HepG2 (cell line): ENCODE measurements around the gene PSMD5. TPM values are rescaled to one million over a fixed set of nuclear protein-coding genes. Genes with fewer than 3 reads are reported as not detected.
A peak's percentile ranks its signal among the peaks of the same experiment; 100 is the strongest.

ENCODE experiments used
- ARID5B ChIP-seq: IDR thresholded peaks from 2 replicates; pipeline ENCODE4 v1.4.0; 2020; ENCODE audit warnings: mild to moderate bottlenecking, missing genetic modification reagents
- ATAD3A ChIP-seq: sonication (generic); formaldehyde crosslinking; IDR thresholded peaks from 2 replicates; pipeline ENCODE4 v1.4.0; 2020; ENCODE audit warnings: missing genetic modification reagents
- CENPBD1 ChIP-seq: sonication (generic); formaldehyde crosslinking; IDR thresholded peaks from 2 replicates; pipeline ENCODE4 v1.8.0; 2022; ENCODE audit warnings: missing genetic modification reagents, low read depth, mild to moderate bottlenecking, borderline replicate concordance
- ISL2 ChIP-seq: sonication (generic); formaldehyde crosslinking; IDR thresholded peaks from 2 replicates; pipeline ENCODE4 v1.5.0; 2020; ENCODE audit warnings: missing genetic modification reagents
- KMT2B ChIP-seq: IDR thresholded peaks from 2 replicates; pipeline ENCODE4 v1.6.1; 2016; ENCODE audit warnings: missing genetic modification reagents, missing compliant biosample characterization
- NAIF1 ChIP-seq: sonication (generic); formaldehyde crosslinking; IDR thresholded peaks from 2 replicates; pipeline ENCODE4 v1.5.0; 2020; ENCODE audit warnings: mild to moderate bottlenecking, missing genetic modification reagents, borderline replicate concordance
- NPAS2 ChIP-seq: sonication (generic); formaldehyde crosslinking; IDR thresholded peaks from 2 replicates; pipeline ENCODE4 v1.8.0; 2022; ENCODE audit warnings: mild to moderate bottlenecking, missing genetic modification reagents, borderline replicate concordance
- SATB2 ChIP-seq: sonication (generic); formaldehyde crosslinking; IDR thresholded peaks from 2 replicates; pipeline ENCODE4 v1.5.0; 2020; ENCODE audit warnings: missing genetic modification reagents
- SMARCE1 ChIP-seq: fragments of 450-650 bp; IDR thresholded peaks from 2 replicates; pipeline ENCODE4 v1.6.1; 2017; ENCODE audit warnings: borderline replicate concordance
- TCF12 ChIP-seq, 2 experiments: fragments of 450-650 bp in 1 of 2; sonication (generic) in 1 of 2; formaldehyde crosslinking in 1 of 2; IDR thresholded peaks; 2 replicates each; pipeline versions ENCODE4 v1.6.1 to v1.8.0; 2017 to 2022; ENCODE audit warnings: antibody characterized with exemption in 1 of 2, mild to moderate bottlenecking in 1 of 2, missing genetic modification reagents in 1 of 2, moderate library complexity in 1 of 2
- XRCC5 ChIP-seq: fragments of 200-400 bp; formaldehyde crosslinking; optimal IDR thresholded peaks from 2 replicates; pipeline ENCODE3; 2017; ENCODE audit warnings: mild to moderate bottlenecking, low read length
- ZBTB25 ChIP-seq: IDR thresholded peaks from 2 replicates; pipeline ENCODE4 v1.6.1; 2018; ENCODE audit warnings: missing genetic modification reagents
- ZBTB43 ChIP-seq: sonication (generic); formaldehyde crosslinking; conservative IDR thresholded peaks from 2 replicates; pipeline ENCODE4 v1.4.0; 2020; ENCODE audit warnings: missing genetic modification reagents
- ZFP62 ChIP-seq: sonication (generic); formaldehyde crosslinking; IDR thresholded peaks from 2 replicates; pipeline ENCODE4 v1.4.0; 2020; ENCODE audit warnings: missing genetic modification reagents
- ZNF264 ChIP-seq: sonication (generic); formaldehyde crosslinking; IDR thresholded peaks from 2 replicates; pipeline ENCODE4 v1.4.0; 2020; ENCODE audit warnings: missing genetic modification reagents
- ZNF619 ChIP-seq: sonication (generic); formaldehyde crosslinking; IDR thresholded peaks from 2 replicates; pipeline ENCODE4 v1.4.0; 2020; ENCODE audit warnings: mild to moderate bottlenecking, missing genetic modification reagents
- ZSCAN29 ChIP-seq: sonication (generic); formaldehyde crosslinking; conservative IDR thresholded peaks from 2 replicates; pipeline ENCODE4 v1.4.0; 2020; ENCODE audit warnings: mild to moderate bottlenecking, missing genetic modification reagents
- polyA plus RNA-seq, 8 experiments: library from polyadenylated mRNA; depleted of rRNA in 3 of 8; stranded (reverse) in 7 of 8; unstranded in 1 of 8; fragments of >200 nt; fragmentation: Illumina TruSeq in 4 of 8; extraction: Trizol in 4 of 8; gene quantifications; 2 replicates each; pipeline versions ENCODE4 v1.2.1 to v1.2.3, GENCODE V29; 2011 to 2016; ENCODE audit warnings: low read depth in 4 of 8, missing spikeins in 1 of 8, mixed read lengths in 1 of 8; ENCODE audit not compliant: insufficient read depth in 1 of 8
- total RNA-seq, 5 experiments: library from RNA; depleted of rRNA; stranded (reverse); fragments of >200 nt; fragmentation: Illumina TruSeq; extraction: Trizol; gene quantifications; 2 replicates each; pipeline ENCODE4 v1.2.3, GENCODE V29; 2016; ENCODE audit warnings: low read depth in 1 of 5

The PSMD5 gene
- total and polyA plus RNA-seq, 2 of the 13 experiments (the other 11 are each of a cell fraction or from before 2014, with no cell fraction given) = 12.7 to 18.1 TPM

- TF ChIP-seq ZBTB43 (CRISPR knock-in tag) = no peak
- TF ChIP-seq ZFP62 (CRISPR knock-in tag) = no peak
- no peak for TF ChIP-seq CENPBD1 (CRISPR knock-in tag)
- TF ChIP-seq SATB2 = no peak
- no peak for TF ChIP-seq ATAD3A (CRISPR knock-in tag)
- TF ChIP-seq ZBTB25 (CRISPR knock-in tag) = peak; percentile 95
- peak; percentile 8; the same call in 1 of the 2 replicates for TF ChIP-seq ARID5B
- TF ChIP-seq SMARCE1 = no peak
- peak; percentile 6 for TF ChIP-seq XRCC5
- 0 out of 2 replicates have a peak, but pooled peaks have one; percentile 9 for TF ChIP-seq KMT2B (CRISPR knock-in tag)
- TF ChIP-seq NAIF1 (CRISPR knock-in tag) = peak; percentile 46; the same call in 1 of the 2 replicates
- TF ChIP-seq ZNF264 (CRISPR knock-in tag) = peak; percentile 41; the same call in 1 of the 2 replicates
- TF ChIP-seq TCF12 (IDR thresholded peaks at IDR 0.05) = no peak
- TF ChIP-seq TCF12 (CRISPR knock-in tag; IDR thresholded peaks at IDR 0.05) = no peak
- TF ChIP-seq ZSCAN29 (CRISPR knock-in tag) = no peak
- TF ChIP-seq ZNF619 (CRISPR knock-in tag) = no peak
- TF ChIP-seq NPAS2 (CRISPR knock-in tag) = no peak
- TF ChIP-seq ISL2 = 0 out of 2 replicates have a peak, but pooled peaks have one; percentile 33
Measured at GRCh38 chr9:120875954-120876841, 33.5 kb upstream of the PSMD5 start (continued).
